HEK293T (cell line): ENCODE data around the gene HYAL3.

ENCODE experiments used
- BHLHE40 ChIP-seq: fragments of 450-650 bp; IDR thresholded peaks from 2 replicates; pipeline ENCODE4 v1.6.1; 2016; ENCODE audit warnings: mild to moderate bottlenecking, moderate library complexity, borderline replicate concordance
- FOXA1 ChIP-seq: fragments of 450-650 bp; IDR thresholded peaks from 2 replicates; pipeline ENCODE4 v1.6.1; 2016; ENCODE audit warnings: mild to moderate bottlenecking
- FOXK2 ChIP-seq: fragments of 450-650 bp; IDR thresholded peaks from 2 replicates; pipeline ENCODE4 v1.6.1; 2016; ENCODE audit warnings: mild to moderate bottlenecking
- HDGF ChIP-seq: fragments of 450-650 bp; IDR thresholded peaks from 2 replicates; pipeline ENCODE4 v1.6.1; 2017; ENCODE audit warnings: antibody characterized with exemption, borderline replicate concordance
- SUZ12 ChIP-seq: fragments of 450-650 bp; IDR thresholded peaks from 2 replicates; pipeline ENCODE4 v1.6.1; 2016; ENCODE audit warnings: mild to moderate bottlenecking

DNA sequence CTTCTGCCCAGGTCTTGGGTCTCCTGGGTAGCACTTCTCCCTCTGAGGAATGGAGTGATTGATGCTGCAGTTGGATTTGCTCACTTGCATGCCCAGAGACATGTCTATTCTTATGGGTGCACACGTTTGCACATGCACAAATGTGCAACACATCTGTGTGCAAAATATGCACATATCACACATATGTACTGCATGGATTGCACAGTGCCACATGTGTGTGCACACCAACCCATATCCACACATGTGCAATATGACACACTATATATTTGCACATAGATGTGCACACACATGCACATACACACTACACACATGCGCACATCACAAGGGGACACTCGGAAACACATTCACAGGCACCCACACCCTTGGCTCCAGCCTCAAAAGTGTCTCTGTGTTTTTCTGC lies 30.9 kb downstream of the HYAL3 start:
- no peak for TF ChIP-seq HDGF
- no peak for TF ChIP-seq FOXK2
- no peak for TF ChIP-seq SUZ12
- no peak for TF ChIP-seq FOXA1
- no peak for TF ChIP-seq BHLHE40
